Heart right ventricle (tissue), 16 donors: ENCODE data around the gene DOC2B. TPM values are rescaled to one million over a fixed set of nuclear protein-coding genes. Genes with fewer than 3 reads are reported as not detected.

ENCODE experiments used
- ATAC-seq, 8 donors: fragments of 200-7000 bp; cut with Tn5 transposase; one replicate each; pipeline ENCODE4 v1.9.1; 2020; ENCODE audit warnings: mild to moderate bottlenecking in 8 of 8, moderate library complexity in 8 of 8, moderate number of reproducible peaks in 1 of 8
- DNase-seq, 2 donors: peaks; one replicate each; pipeline ENCODE4 v3.0.0-alpha.2; 2020
- H3K27ac ChIP-seq, 10 donors: fragments of 200-600 bp; sonication (generic) in 2 of 10; one replicate each; pipeline versions ENCODE4 v1.5.0 to v1.8.0; 2020 to 2022; ENCODE audit warnings: mild to moderate bottlenecking in 3 of 10
- H3K27me3 ChIP-seq, 7 donors: fragments of 200-600 bp; one replicate each; pipeline ENCODE4 v1.8.0; 2021 to 2022; ENCODE audit warnings: mild to moderate bottlenecking in 2 of 7
- H3K36me3 ChIP-seq, 9 donors: fragments of 200-600 bp; sonication (generic) in 1 of 9; one replicate each; pipeline versions ENCODE4 v1.5.0 to v1.8.0; 2020 to 2022; ENCODE audit warnings: mild to moderate bottlenecking in 2 of 9
- H3K4me1 ChIP-seq, 9 donors: fragments of 200-600 bp; sonication (generic) in 1 of 9; one replicate each; pipeline versions ENCODE4 v1.5.0 to v1.8.0; 2020 to 2022; ENCODE audit warnings: mild to moderate bottlenecking in 4 of 9
- H3K4me3 ChIP-seq, 10 donors: fragments of 200-600 bp; sonication (generic) in 2 of 10; one replicate each; pipeline versions ENCODE4 v1.5.0 to v1.8.0; 2020 to 2022; ENCODE audit warnings: mild to moderate bottlenecking in 7 of 10, moderate library complexity in 2 of 10
- H3K9me3 ChIP-seq, 11 donors: fragments of 200-600 bp in 10 of 11; sonication (generic) in 2 of 11; one replicate each; pipeline versions ENCODE4 v1.5.0 to v1.8.0; 2013 to 2022; ENCODE audit warnings: mild to moderate bottlenecking in 2 of 11, control low read depth in 1 of 11, moderate library complexity in 1 of 11
- CTCF ChIP-seq, 9 donors: fragments of 200-600 bp; sonication (generic) in 2 of 9; IDR thresholded peaks; one replicate each; pipeline versions ENCODE4 v1.5.0 to v1.8.0; 2021 to 2022; ENCODE audit warnings: antibody characterized with exemption in 9 of 9, mild to moderate bottlenecking in 5 of 9, moderate library complexity in 1 of 9
- WGBS, 2 donors: extraction: QIAGEN DNeasy Blood & Tissue Kit; methylation state at CpG; one replicate each; pipeline ENCODE4 v1.1.7; 2013; ENCODE audit warnings: inconsistent platforms in 1 of 2; 5-methylcytosine and 5-hydroxymethylcytosine counted together
- intact Hi-C, 10 donors: fragments of 100-400 bp; cut with DNase I; formaldehyde crosslinking; loops; one replicate each; pipeline versions ENCODE4 v1.11.1 to v1.14.2; 2022
- polyA plus RNA-seq, 2 donors: library from polyadenylated mRNA; stranded (reverse); fragments of 200-250 nt; gene quantifications; one replicate each; pipeline ENCODE4 v1.2.3, GENCODE V29; 2013
- total RNA-seq, 10 donors: library from RNA; stranded (reverse); fragmentation: NEBNext Ultra II Directional in 3 of 10; extraction: Animal tissue kit (Norgen Biotek cat#: 25700) in 3 of 10; gene quantifications; one replicate each; pipeline versions ENCODE4 v1.2.1 to v1.2.4, GENCODE V29; 2021 to 2023
- donor health status: Arrhythmogenic right ventricular cardiomyopathy.
- donor health status: ischemic (EF 13 %, LVEDD 7.1; RV severe dilation, severe dysfunction).
- donor health status: healthy with polysubstance abuse.
- donor health status: DM: no; HTN: yes; CAD: no.
- donor health status: DM: no; HTN: no; CAD: no.
- donor health status: ischemic (EF 25% LVEDD 6.9; RV normal size, moderate dysfunction).
- donor health status: ischemic (EF 25% LVEDD 5.7; RV mildly dilated, moderate dysfunction).
- donor health status: healthy.
- donor health status: DM: yes; HTN: yes; CAD: no.
- donor health status: Ischemic cardiomyopathy.
- donor health status: ischemic (EF 35%, LVEDD 5.7; RV mildly dilated, moderate dysfunction).
- donor health status: nonischemic (EF 11% LVEDD 7.7; RV severe dilation, severe dysfunction).
- donor health status: DM: yes; HTN: yes; CAD: no.
- donor health status: PGD.
- donor health status: ischemic (EF 29% LVEDD 5.4; RV normal size, mild dysfunction).
- donor health status: nonischemic (EF 23%, LVEDD 6.1; RV moderate dilation, normal function).

Gene DOC2B
- total and polyA plus RNA-seq, 12 donors = 2.5 to 13.0 (median 4.6) TPM

GRCh38 chr17:145671-146541 lies 35.5 kb downstream of the DOC2B start:
- Histone ChIP-seq H3K36me3 (peaks cover 0 to 42% (median 0%) of the 10 kb centered on the region in 9 donors), H3K27ac (no peak overlapping the region), H3K27me3 (peaks cover 0 to 3% (median 0%) of the 10 kb centered on the region in 7 donors), H3K4me3 (no peak overlapping the region), H3K9me3 (no peaks in the 10 kb centered on the region), H3K4me1 (peaks cover 0 to 12% (median 4%) of the 10 kb centered on the region in 9 donors)
- intact Hi-C loops = loop anchor here in 5 of 10 donors (2.0 to 5.0 kb wide), 4 partner anchors 237 to 261 kb away; no protein-coding TSS in a partner anchor
- WGBS, 2 donors = 76 to 87% methylated on average over 16 of the region's 16 CpGs
- peak in 1 of 2 donors; percentile 3 for DNase-seq
- no peak for TF ChIP-seq CTCF (IDR thresholded peaks at IDR 0.05)
- ATAC-seq = peak in 2 of 8 donors; percentile 6 to 12

DNA sequence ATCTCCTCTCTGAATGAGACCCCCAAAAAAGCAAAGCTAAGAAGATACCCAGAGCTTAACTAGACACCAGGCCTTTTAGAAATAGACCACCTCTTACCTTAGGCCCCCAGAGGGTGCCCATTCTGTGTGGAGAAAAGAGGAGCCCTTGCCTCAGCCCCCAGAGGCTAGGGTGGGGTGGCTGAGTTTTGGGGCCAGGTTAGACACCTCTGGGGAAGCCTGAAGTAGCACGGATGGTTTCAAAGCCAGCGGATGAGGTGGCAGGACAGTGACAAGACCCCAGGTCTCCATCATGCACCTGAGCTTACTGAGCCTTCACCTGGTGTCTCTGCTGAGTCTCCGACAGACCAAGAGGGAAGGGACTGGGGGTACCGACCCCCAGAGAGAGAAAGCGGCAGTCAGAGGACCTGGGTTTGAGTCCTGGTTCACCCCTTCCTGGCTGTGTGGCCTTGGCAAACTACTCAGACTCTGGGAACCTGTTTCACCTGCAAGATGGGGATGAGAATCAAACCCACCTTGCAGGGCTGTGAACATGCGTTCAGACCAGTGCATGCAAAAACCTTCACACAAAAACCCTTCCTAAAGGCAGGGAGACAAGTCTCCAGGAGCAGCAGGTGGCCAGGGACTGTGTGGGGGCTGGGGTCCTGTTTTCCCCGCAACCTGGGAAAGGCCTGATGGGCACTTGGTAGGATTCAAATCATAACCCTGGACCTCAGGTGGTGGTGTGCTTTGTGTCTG lies 36.3 kb downstream of the DOC2B start:
- H3K4me1 ChIP-seq = peaks cover 0 to 12% (median 4%) of the 10 kb centered on the region in 9 donors
- 82 to 89% methylated on average over 7 of the region's 7 CpGs for WGBS, 2 donors
- intact Hi-C loops = loop anchor here in 8 of 10 donors (2.0 to 5.0 kb wide), 5 partner anchors 238 to 557 kb away; no protein-coding TSS in a partner anchor
- no peak for TF ChIP-seq CTCF (IDR thresholded peaks at IDR 0.05)
- no peaks in the 10 kb centered on the region for H3K9me3 ChIP-seq
- no peak for ATAC-seq
- H3K36me3 ChIP-seq = peaks cover 0 to 34% (median 0%) of the 10 kb centered on the region in 9 donors
- no peak overlapping the region for H3K4me3 ChIP-seq
- no peak overlapping the region for H3K27ac ChIP-seq
- DNase-seq = peak in 1 of 2 donors; percentile 2
- H3K27me3 ChIP-seq = peaks cover 0 to 3% (median 0%) of the 10 kb centered on the region in 7 donors

DNA sequence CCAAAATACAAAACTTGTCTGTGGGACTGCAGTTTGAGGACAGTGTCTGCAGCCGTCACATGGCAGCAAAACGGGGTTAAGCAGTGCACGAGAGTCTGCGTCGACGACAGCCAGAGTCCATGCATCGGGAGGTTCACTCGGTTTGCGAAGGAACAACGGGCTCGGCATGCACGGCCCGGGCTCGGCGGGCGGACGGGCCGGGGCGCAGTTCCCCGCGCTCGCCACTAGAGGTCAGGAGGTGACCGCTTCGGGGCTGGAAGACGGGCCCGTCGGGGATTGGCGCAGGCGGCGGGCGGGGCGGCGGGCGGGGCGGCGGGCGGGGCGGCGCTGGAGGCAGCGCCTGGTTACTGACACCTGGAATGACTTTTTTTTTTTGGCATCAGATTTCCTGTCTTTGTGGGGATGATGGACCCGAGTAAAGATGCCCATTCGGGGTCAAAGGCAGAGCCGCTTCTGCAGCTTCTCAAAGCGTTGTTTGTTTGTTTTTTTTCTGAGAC lies 37.6 kb downstream of the DOC2B start:
- Histone ChIP-seq H3K36me3 (peaks cover 0 to 22% (median 0%) of the 10 kb centered on the region in 9 donors), H3K27me3 (peaks cover 0 to 3% (median 0%) of the 10 kb centered on the region in 7 donors), H3K27ac (no peak overlapping the region), H3K4me1 (peaks cover 0 to 12% (median 4%) of the 10 kb centered on the region in 9 donors), H3K4me3 (peak overlapping the region in 1 of 10 donors; percentile 24), H3K9me3 (no peaks in the 10 kb centered on the region)
- 3% methylated on average over 42 to 44 of the region's 44 CpGs for WGBS, 2 donors
- peak; percentile 84 to 93 (median 88) for ATAC-seq
- intact Hi-C loops = loop anchor here in 6 of 10 donors (2.0 to 5.0 kb wide), 4 partner anchors 239 to 558 kb away; no protein-coding TSS in a partner anchor
- peak; percentile 90 to 97 (median 93) for TF ChIP-seq CTCF (IDR thresholded peaks at IDR 0.05)
- DNase-seq = peak; percentile 78 to 90
